ENCODE results near the gene REXO1.

Gene REXO1

GRCh38 chr19:1828279-1829238, 19.7 kb downstream of the REXO1 start:
- ChIA-PET CTCF (no interaction called here), POLR2A (ENCODE audit: low non-redundant PET) (interaction anchor here (0.6 kb wide), 1 partner anchor 132 kb away, joined by 3 read pairs; no protein-coding TSS in a partner anchor)
- H3K27ac ChIP-seq = peak overlapping the region; percentile 47
- no peak for DNase-seq (ENCODE audit: low spot score)
- TF ChIP-seq CTCF (conservative IDR thresholded peaks at IDR 0.05; ENCODE audit: low read depth) = no peak

GRCh38 chr19:1827566-1828278, 20.6 kb downstream of the REXO1 start:
- ChIA-PET POLR2A (ENCODE audit: low non-redundant PET) (interaction anchor here (0.6 kb wide), 1 partner anchor 131 kb away, joined by 3 read pairs; no protein-coding TSS in a partner anchor), CTCF (interaction anchor here (2.4 kb wide), 1 partner anchor 11 kb away, joined by 12 read pairs; no protein-coding TSS in a partner anchor)
- DNase-seq (ENCODE audit: low spot score) = no peak
- no peak for TF ChIP-seq CTCF (conservative IDR thresholded peaks at IDR 0.05; ENCODE audit: low read depth)
- no peak overlapping the region for H3K27ac ChIP-seq

- ChIA-PET POLR2A (ENCODE audit: low non-redundant PET) (interaction anchor here (0.5 kb wide), 1 partner anchor 227 kb away, joined by 5 read pairs; no protein-coding TSS in a partner anchor), CTCF (interaction anchor here (0.5 to 2.4 kb wide), 19 partner anchors 10 to 583 kb away, joined by 3 to 18 read pairs (median 5); partner anchors contain the start of gene REXO1)
- no peak for TF ChIP-seq CTCF (conservative IDR thresholded peaks at IDR 0.05; ENCODE audit: low read depth)
- peak overlapping the region; percentile 42 for H3K27ac ChIP-seq
- DNase-seq (ENCODE audit: low spot score) = no peak
These were observed 21.4 kb downstream of the REXO1 start for GRCh38 chr19:1826557-1827521.

GRCh38 chr19:1825909-1826556, 22.2 kb downstream of the REXO1 start:
- ChIA-PET CTCF (interaction anchor here (0.5 to 2.4 kb wide), 28 partner anchors 8 to 582 kb away, joined by 3 to 18 read pairs (median 4); partner anchors contain the start of gene REXO1), POLR2A (ENCODE audit: low non-redundant PET) (no interaction called here)
- peak; percentile 76 for DNase-seq (ENCODE audit: low spot score)
- TF ChIP-seq CTCF (conservative IDR thresholded peaks at IDR 0.05; ENCODE audit: low read depth) = peak; percentile 93
- H3K27ac ChIP-seq = peak overlapping the region; percentile 42

- DNase-seq (ENCODE audit: low spot score) = no peak
- ChIA-PET POLR2A (ENCODE audit: low non-redundant PET) (no interaction called here), CTCF (interaction anchor here (0.6 to 1.0 kb wide), 3 partner anchors 43 to 152 kb away, joined by 3 to 5 read pairs (median 4); no protein-coding TSS in a partner anchor)
- TF ChIP-seq CTCF (conservative IDR thresholded peaks at IDR 0.05; ENCODE audit: low read depth) = no peak
- H3K27ac ChIP-seq = peak overlapping the region; percentile 29; the same call in 1 of the 2 replicates
These were observed 24.0 kb downstream of the REXO1 start for GRCh38 chr19:1824252-1824622.

All from RWPE1 (cell line).